Activated T-helper 17 cell treated with anti-CD3 and anti-CD28 coated beads, Interleukin-2, amount 50 U/mL, for 72 hours (primary cell): ENCODE measurements around the gene MON2. TPM values are rescaled to one million over a fixed set of nuclear protein-coding genes. Genes with fewer than 3 reads are reported as not detected.

ENCODE experiments used
- ATAC-seq: fragments of 150-1000 bp; cut with Tn5 transposase; replicated peaks from 2 replicates; pipeline ENCODE4 v1.10.0; 2021; ENCODE audit warnings: mild to moderate bottlenecking, moderate library complexity
- H3K27ac Mint-ChIP-seq: one replicate; pipeline ENCODE4 v1.8.0; 2022; ENCODE audit warnings: mixed read lengths
- H3K27me3 Mint-ChIP-seq: one replicate; pipeline ENCODE4 v1.8.0; 2022; ENCODE audit warnings: mixed read lengths
- H3K36me3 Mint-ChIP-seq: one replicate; pipeline ENCODE4 v1.8.0; 2022; ENCODE audit warnings: low read depth, mild to moderate bottlenecking, mixed read lengths
- H3K4me1 Mint-ChIP-seq: one replicate; pipeline ENCODE4 v1.8.0; 2022; ENCODE audit warnings: mixed read lengths
- H3K4me3 Mint-ChIP-seq: one replicate; pipeline ENCODE4 v1.8.0; 2022; ENCODE audit warnings: mild to moderate bottlenecking, mixed read lengths
- H3K9me3 Mint-ChIP-seq: one replicate; pipeline ENCODE4 v1.8.0; 2022; ENCODE audit warnings: mixed read lengths
- total RNA-seq, 2 donors: library from RNA; stranded (reverse); gene quantifications; one replicate each; pipeline ENCODE4 v1.2.3, GENCODE V29; 2022

MON2 gene
- total RNA-seq, 2 donors from 2014 or later, result 40.4 to 53.0 TPM

- ATAC-seq, result no peak
- Mint-ChIP-seq H3K27me3 (peaks cover 43% of the 10 kb centered on the region), H3K36me3 (no peaks in the 10 kb centered on the region), H3K4me3 (no peak overlapping the region), H3K9me3 (peaks cover 4% of the 10 kb centered on the region), H3K4me1 (peaks cover 4% of the 10 kb centered on the region), H3K27ac (no peak overlapping the region)
These were observed 163.5 kb downstream of the MON2 start for GRCh38 chr12:62629971-62630739.

GRCh38 chr12:62631471-62632410 is 165.1 kb downstream of the MON2 start:
- H3K4me1 Mint-ChIP-seq, result peaks cover 4% of the 10 kb centered on the region
- no peak overlapping the region for H3K27ac Mint-ChIP-seq
- peaks cover 4% of the 10 kb centered on the region for H3K9me3 Mint-ChIP-seq
- H3K4me3 Mint-ChIP-seq, result peak overlapping the region; percentile 72
- ATAC-seq, result peak; percentile 60
- peaks cover 49% of the 10 kb centered on the region for H3K27me3 Mint-ChIP-seq
- no peaks in the 10 kb centered on the region for H3K36me3 Mint-ChIP-seq

- H3K4me3 Mint-ChIP-seq, result peak overlapping the region; percentile 72
- H3K9me3 Mint-ChIP-seq, result peaks cover 4% of the 10 kb centered on the region
- no peak overlapping the region for H3K27ac Mint-ChIP-seq
- no peaks in the 10 kb centered on the region for H3K36me3 Mint-ChIP-seq
- peaks cover 55% of the 10 kb centered on the region for H3K27me3 Mint-ChIP-seq
- ATAC-seq, result peak; percentile 39
- H3K4me1 Mint-ChIP-seq, result peaks cover 4% of the 10 kb centered on the region
These were observed 165.8 kb downstream of the MON2 start for GRCh38 chr12:62632411-62632918.

GRCh38 chr12:62635649-62636048 is 169.0 kb downstream of the MON2 start:
- ATAC-seq, result no peak
- no peaks in the 10 kb centered on the region for H3K9me3 Mint-ChIP-seq
- no peaks in the 10 kb centered on the region for H3K4me1 Mint-ChIP-seq
- H3K4me3 Mint-ChIP-seq, result no peak overlapping the region
- no peaks in the 10 kb centered on the region for H3K36me3 Mint-ChIP-seq
- H3K27ac Mint-ChIP-seq, result no peak overlapping the region
- H3K27me3 Mint-ChIP-seq, result peaks cover 36% of the 10 kb centered on the region

- H3K4me3 Mint-ChIP-seq, result no peak overlapping the region
- H3K27ac Mint-ChIP-seq, result no peak overlapping the region
- peaks cover 26% of the 10 kb centered on the region for H3K27me3 Mint-ChIP-seq
- peaks cover 10% of the 10 kb centered on the region for H3K4me1 Mint-ChIP-seq
- no peaks in the 10 kb centered on the region for H3K9me3 Mint-ChIP-seq
- no peaks in the 10 kb centered on the region for H3K36me3 Mint-ChIP-seq
- ATAC-seq, result no peak
These were observed 171.1 kb downstream of the MON2 start for GRCh38 chr12:62637679-62638078.

- peak overlapping the region; percentile 74 for H3K27ac Mint-ChIP-seq
- H3K36me3 Mint-ChIP-seq, result no peaks in the 10 kb centered on the region
- no peaks in the 10 kb centered on the region for H3K9me3 Mint-ChIP-seq
- ATAC-seq, result peak; percentile 98
- H3K27me3 Mint-ChIP-seq, result peaks cover 8% of the 10 kb centered on the region
- peak overlapping the region; percentile 68 for H3K4me3 Mint-ChIP-seq
- H3K4me1 Mint-ChIP-seq, result peaks cover 10% of the 10 kb centered on the region
These were observed 174.4 kb downstream of the MON2 start for GRCh38 chr12:62640910-62641448.

GRCh38 chr12:62642486-62642885 is 175.9 kb downstream of the MON2 start:
- H3K27me3 Mint-ChIP-seq, result no peaks in the 10 kb centered on the region
- H3K4me1 Mint-ChIP-seq, result peaks cover 10% of the 10 kb centered on the region
- no peaks in the 10 kb centered on the region for H3K36me3 Mint-ChIP-seq
- H3K4me3 Mint-ChIP-seq, result peak overlapping the region; percentile 68
- no peak for ATAC-seq
- no peak overlapping the region for H3K27ac Mint-ChIP-seq
- no peaks in the 10 kb centered on the region for H3K9me3 Mint-ChIP-seq

- Mint-ChIP-seq H3K4me3 (no peak overlapping the region), H3K27me3 (no peaks in the 10 kb centered on the region), H3K27ac (no peak overlapping the region), H3K36me3 (no peaks in the 10 kb centered on the region), H3K4me1 (peaks cover 10% of the 10 kb centered on the region), H3K9me3 (no peaks in the 10 kb centered on the region)
- ATAC-seq, result no peak
These were observed 176.9 kb downstream of the MON2 start for GRCh38 chr12:62643486-62643885.

- no peak overlapping the region for H3K27ac Mint-ChIP-seq
- H3K4me3 Mint-ChIP-seq, result no peak overlapping the region
- H3K27me3 Mint-ChIP-seq, result no peaks in the 10 kb centered on the region
- no peaks in the 10 kb centered on the region for H3K9me3 Mint-ChIP-seq
- no peaks in the 10 kb centered on the region for H3K36me3 Mint-ChIP-seq
- no peak for ATAC-seq
- peaks cover 1% of the 10 kb centered on the region for H3K4me1 Mint-ChIP-seq
These were observed 179.9 kb downstream of the MON2 start for GRCh38 chr12:62646566-62646965.

GRCh38 chr12:62647586-62647985 is 181.0 kb downstream of the MON2 start:
- Mint-ChIP-seq H3K4me3 (no peak overlapping the region), H3K4me1 (no peaks in the 10 kb centered on the region), H3K36me3 (no peaks in the 10 kb centered on the region), H3K27ac (no peak overlapping the region), H3K9me3 (no peaks in the 10 kb centered on the region), H3K27me3 (no peaks in the 10 kb centered on the region)
- no peak for ATAC-seq

GRCh38 chr12:62649412-62650138 is 182.9 kb downstream of the MON2 start:
- H3K4me3 Mint-ChIP-seq, result no peak overlapping the region
- H3K36me3 Mint-ChIP-seq, result no peaks in the 10 kb centered on the region
- no peak for ATAC-seq
- no peaks in the 10 kb centered on the region for H3K4me1 Mint-ChIP-seq
- no peaks in the 10 kb centered on the region for H3K9me3 Mint-ChIP-seq
- no peak overlapping the region for H3K27ac Mint-ChIP-seq
- no peaks in the 10 kb centered on the region for H3K27me3 Mint-ChIP-seq
